ENCODE data around the gene METTL3.

METTL3 gene

GRCh38 chr14:21494902-21495762 lies 16.0 kb downstream of the METTL3 start:
- Histone ChIP-seq H3K4me1 (ENCODE audit: insufficient read depth, poor library complexity, severe bottlenecking) (no peaks in the 10 kb centered on the region), H3K27me3 (ENCODE audit: insufficient read depth, poor library complexity, severe bottlenecking) (no peaks in the 10 kb centered on the region), H3K9me3 (ENCODE audit: severe bottlenecking) (no peaks in the 10 kb centered on the region), H3K36me3 (ENCODE audit: low read depth) (peaks cover 95% of the 10 kb centered on the region), H3K4me3 (ENCODE audit: severe bottlenecking) (no peak overlapping the region), H3K27ac (ENCODE audit: poor library complexity, severe bottlenecking) (no peak overlapping the region)
- TF ChIP-seq CTCF (IDR thresholded peaks at IDR 0.05; ENCODE audit: poor library complexity, severe bottlenecking) = no peak
- no peak for ATAC-seq (ENCODE audit: low read depth)
- no peak for DNase-seq (ENCODE audit: low spot score)

GRCh38 chr14:21486640-21487087 lies 24.5 kb downstream of the METTL3 start:
- H3K4me1 ChIP-seq (ENCODE audit: insufficient read depth, poor library complexity, severe bottlenecking) = no peaks in the 10 kb centered on the region
- H3K4me3 ChIP-seq (ENCODE audit: severe bottlenecking) = no peak overlapping the region
- no peak overlapping the region for H3K27ac ChIP-seq (ENCODE audit: poor library complexity, severe bottlenecking)
- no peaks in the 10 kb centered on the region for H3K27me3 ChIP-seq (ENCODE audit: insufficient read depth, poor library complexity, severe bottlenecking)
- peaks cover 67% of the 10 kb centered on the region for H3K36me3 ChIP-seq (ENCODE audit: low read depth)
- DNase-seq (ENCODE audit: low spot score) (no peak), ATAC-seq (ENCODE audit: low read depth) (no peak)
- no peak for TF ChIP-seq CTCF (IDR thresholded peaks at IDR 0.05; ENCODE audit: poor library complexity, severe bottlenecking)
- no peaks in the 10 kb centered on the region for H3K9me3 ChIP-seq (ENCODE audit: severe bottlenecking)

- Histone ChIP-seq H3K9me3 (ENCODE audit: severe bottlenecking) (no peaks in the 10 kb centered on the region), H3K36me3 (ENCODE audit: low read depth) (peaks cover 63% of the 10 kb centered on the region), H3K27me3 (ENCODE audit: insufficient read depth, poor library complexity, severe bottlenecking) (no peaks in the 10 kb centered on the region), H3K4me3 (ENCODE audit: severe bottlenecking) (peak within 1 kb of the TSS; percentile 84), H3K27ac (ENCODE audit: poor library complexity, severe bottlenecking) (peak within 1 kb of the TSS; percentile 60), H3K4me1 (ENCODE audit: insufficient read depth, poor library complexity, severe bottlenecking) (peaks cover 5% of the 10 kb centered on the region)
- ATAC-seq (ENCODE audit: low read depth) = peak; percentile 95
- DNase-seq (ENCODE audit: low spot score) = peak; percentile 98
- TF ChIP-seq CTCF (IDR thresholded peaks at IDR 0.05; ENCODE audit: poor library complexity, severe bottlenecking) = peak; percentile 99
These were observed 34.0 kb downstream of the METTL3 start, which contains the start of the genes RAB2B and TOX4 for GRCh38 chr14:21476925-21477681. RAB2B (minus strand) TSS chr14:21476959; CDS start chr14:21476872, 87 bp downstream. TOX4 (plus strand) TSS chr14:21477195; CDS start chr14:21477279, 84 bp downstream.

GRCh38 chr14:21476523-21476924 lies 34.6 kb downstream of the METTL3 start:
- Histone ChIP-seq H3K27ac (ENCODE audit: poor library complexity, severe bottlenecking) (peak overlapping the region; percentile 60), H3K4me3 (ENCODE audit: severe bottlenecking) (peak overlapping the region; percentile 84), H3K36me3 (ENCODE audit: low read depth) (peaks cover 60% of the 10 kb centered on the region), H3K9me3 (ENCODE audit: severe bottlenecking) (no peaks in the 10 kb centered on the region), H3K27me3 (ENCODE audit: insufficient read depth, poor library complexity, severe bottlenecking) (no peaks in the 10 kb centered on the region), H3K4me1 (ENCODE audit: insufficient read depth, poor library complexity, severe bottlenecking) (peaks cover 5% of the 10 kb centered on the region)
- TF ChIP-seq CTCF (IDR thresholded peaks at IDR 0.05; ENCODE audit: poor library complexity, severe bottlenecking) = no peak
- ATAC-seq (ENCODE audit: low read depth) (peak; percentile 78), DNase-seq (ENCODE audit: low spot score) (peak; percentile 92)

All from RWPE2 (cell line).